ENCODE results near the gene ADGRV1.
"Not testable (repeated sequence)": the region's sequence is repeated elsewhere in the genome, so short reads cannot be mapped to it uniquely, and the experiment has no call there.

Gene ADGRV1

DNA sequence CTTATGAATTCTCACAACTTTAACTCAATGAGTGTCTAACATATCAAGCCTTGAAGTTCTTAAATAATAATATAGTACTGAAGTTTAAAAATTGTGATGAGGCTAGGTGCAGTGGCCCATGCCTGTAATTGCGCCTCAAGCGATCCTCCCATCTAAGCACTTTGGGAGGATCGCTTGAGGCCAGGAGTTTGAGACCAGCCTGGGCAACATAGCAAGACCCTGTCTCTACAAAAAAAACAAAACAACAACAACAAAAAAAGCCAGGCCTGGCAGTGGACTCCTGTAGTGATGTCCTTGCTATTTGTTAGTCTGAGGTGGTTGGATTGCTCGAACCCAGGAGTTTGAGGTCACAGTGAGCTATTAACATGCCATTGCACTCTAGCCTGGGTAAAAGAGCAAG is 98.4 kb downstream of the ADGRV1 start:
- Histone ChIP-seq H3K9ac (ENCODE audit: insufficient read length) (no peak overlapping the region), H3K4me3 (no peak overlapping the region), H3K36me3 (ENCODE audit: insufficient read depth, low read length) (no peaks in the 10 kb centered on the region), H3K27ac (no peak overlapping the region), H3K9me3 (ENCODE audit: low read depth, low read length) (no peaks in the 10 kb centered on the region)
- no peak for TF ChIP-seq POLR2AphosphoS5 (IDR thresholded peaks at IDR 0.05; ENCODE audit: borderline replicate concordance, low read depth, low read length)
- TF ChIP-seq EZH2 (IDR thresholded peaks at IDR 0.05), result no peak
- TF ChIP-seq FOXP2 (optimal IDR thresholded peaks at IDR 0.05; ENCODE audit: control extremely low read depth, extremely low read length, insufficient read depth), result no peak
- DNase-seq (ENCODE audit: low read depth, low spot score), result no peak

- no peak for DNase-seq (ENCODE audit: low read depth, low spot score)
- TF ChIP-seq POLR2AphosphoS5 (IDR thresholded peaks at IDR 0.05; ENCODE audit: borderline replicate concordance, low read depth, low read length) (no peak), FOXP2 (optimal IDR thresholded peaks at IDR 0.05; ENCODE audit: control extremely low read depth, extremely low read length, insufficient read depth) (no peak), EZH2 (IDR thresholded peaks at IDR 0.05) (no peak)
These were observed 99.2 kb downstream of the ADGRV1 start for GRCh38 chr5:90657788-90658187.

GRCh38 chr5:90658620-90659019 is 100.0 kb downstream of the ADGRV1 start:
- no peaks in the 10 kb centered on the region for H3K9me3 ChIP-seq (ENCODE audit: low read depth, low read length)
- H3K9ac ChIP-seq (ENCODE audit: insufficient read length), result no peak overlapping the region
- H3K36me3 ChIP-seq (ENCODE audit: insufficient read depth, low read length), result no peaks in the 10 kb centered on the region
- no peak overlapping the region for H3K4me3 ChIP-seq
- no peak for DNase-seq (ENCODE audit: low read depth, low spot score)
- H3K27ac ChIP-seq, result no peak overlapping the region
- TF ChIP-seq FOXP2 (optimal IDR thresholded peaks at IDR 0.05; ENCODE audit: control extremely low read depth, extremely low read length, insufficient read depth) (no peak), POLR2AphosphoS5 (IDR thresholded peaks at IDR 0.05; ENCODE audit: borderline replicate concordance, low read depth, low read length) (no peak), EZH2 (IDR thresholded peaks at IDR 0.05) (no peak)

More at GRCh38 chr5:90657788-90658187, 99.2 kb downstream of the ADGRV1 start:
- H3K36me3 ChIP-seq (ENCODE audit: insufficient read depth, low read length), result no peaks in the 10 kb centered on the region
- H3K4me3 ChIP-seq, result no peak overlapping the region
- no peaks in the 10 kb centered on the region for H3K9me3 ChIP-seq (ENCODE audit: low read depth, low read length)
- H3K9ac ChIP-seq (ENCODE audit: insufficient read length), result no peak overlapping the region
- H3K27ac ChIP-seq, result no peak overlapping the region

DNA sequence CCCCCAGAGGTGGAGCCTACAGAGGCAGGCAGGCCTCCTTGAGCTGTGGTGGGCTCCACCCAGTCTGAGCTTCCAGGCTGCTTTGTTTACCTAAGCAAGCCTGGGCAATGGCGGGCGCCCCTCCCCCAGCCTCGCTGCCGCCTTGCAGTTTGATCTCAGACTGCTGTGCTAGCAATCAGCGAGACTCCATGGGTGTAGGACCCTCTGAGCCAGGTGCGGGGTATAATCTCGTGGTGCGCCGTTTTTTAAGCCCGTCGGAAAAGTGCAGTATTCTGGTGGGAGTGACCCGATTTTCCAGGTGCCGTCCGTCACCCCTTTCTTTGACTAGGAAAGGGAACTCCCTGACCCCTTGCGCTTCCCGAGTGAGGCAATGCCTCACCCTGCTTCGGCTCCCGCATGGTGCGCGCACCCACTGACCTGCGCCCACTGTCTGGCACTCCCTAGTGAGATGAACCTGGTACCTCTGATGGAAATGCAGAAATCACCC is 109.5 kb downstream of the ADGRV1 start:
- H3K4me3 ChIP-seq; H3K9ac ChIP-seq (ENCODE audit: insufficient read length); H3K27ac ChIP-seq: not testable (repeated sequence)

DNA sequence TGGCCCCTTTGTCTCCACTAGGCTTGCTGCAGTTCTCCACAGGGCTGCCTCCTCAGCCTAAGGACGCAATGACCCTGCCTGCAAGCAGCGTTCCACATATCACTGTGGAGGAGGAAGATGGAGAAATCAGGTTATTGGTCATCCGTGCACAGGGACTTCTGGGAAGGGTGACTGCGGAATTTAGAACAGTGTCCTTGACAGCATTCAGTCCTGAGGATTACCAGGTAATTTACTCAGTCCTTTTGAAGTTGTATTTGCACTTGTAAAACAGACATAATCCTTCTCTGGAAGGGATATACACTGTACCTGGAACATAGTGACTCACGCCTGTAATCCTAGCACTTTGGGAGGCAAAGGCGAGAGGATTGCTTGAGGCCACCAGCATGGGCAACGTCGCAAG is 116.6 kb downstream of the ADGRV1 start:
- DNase-seq (ENCODE audit: low read depth, low spot score), result no peak
- H3K9me3 ChIP-seq (ENCODE audit: low read depth, low read length), result no peaks in the 10 kb centered on the region
- no peak overlapping the region for H3K27ac ChIP-seq
- TF ChIP-seq POLR2AphosphoS5 (IDR thresholded peaks at IDR 0.05; ENCODE audit: borderline replicate concordance, low read depth, low read length) (no peak), FOXP2 (optimal IDR thresholded peaks at IDR 0.05; ENCODE audit: control extremely low read depth, extremely low read length, insufficient read depth) (no peak), EZH2 (IDR thresholded peaks at IDR 0.05) (no peak)
- no peak overlapping the region for H3K9ac ChIP-seq (ENCODE audit: insufficient read length)
- H3K4me3 ChIP-seq, result no peak overlapping the region
- no peaks in the 10 kb centered on the region for H3K36me3 ChIP-seq (ENCODE audit: insufficient read depth, low read length)

More for the DNA sequence above, 109.5 kb downstream of the ADGRV1 start:
- not testable (repeated sequence) for DNase-seq (ENCODE audit: low read depth, low spot score); H3K36me3 ChIP-seq (ENCODE audit: insufficient read depth, low read length); H3K9me3 ChIP-seq (ENCODE audit: low read depth, low read length)

DNA sequence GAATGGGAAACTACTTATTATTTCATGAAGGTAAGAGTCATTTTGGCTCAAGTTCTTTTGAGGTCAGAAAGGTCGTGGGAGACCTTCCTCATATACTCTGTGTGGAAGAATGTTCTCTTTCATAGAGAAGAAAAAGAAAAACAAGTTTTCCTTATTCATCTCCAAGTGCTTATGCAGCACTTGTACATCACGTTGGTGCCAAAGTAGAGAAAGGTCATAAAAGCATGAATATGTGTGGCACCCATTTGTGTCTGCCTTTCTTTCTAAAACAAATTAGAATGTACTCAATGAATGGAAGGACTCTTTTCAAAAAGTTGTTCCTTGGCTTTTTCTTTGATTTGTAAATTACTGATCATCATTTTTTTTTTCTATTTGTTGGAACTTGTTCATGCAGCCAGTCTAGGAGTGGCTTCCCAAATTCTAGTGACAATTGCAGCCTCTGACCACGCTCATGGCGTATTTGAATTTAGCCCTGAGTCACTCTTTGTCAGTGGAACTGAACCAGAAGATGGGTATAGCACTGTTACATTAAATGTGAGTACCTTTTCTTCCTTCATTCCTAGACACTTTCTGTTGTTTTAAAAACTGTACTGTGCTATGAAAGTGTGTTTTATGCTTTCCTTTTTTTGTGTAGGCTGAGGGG is 122.4 kb downstream of the ADGRV1 start:
- TF ChIP-seq FOXP2 (optimal IDR thresholded peaks at IDR 0.05; ENCODE audit: control extremely low read depth, extremely low read length, insufficient read depth) (no peak), POLR2AphosphoS5 (IDR thresholded peaks at IDR 0.05; ENCODE audit: borderline replicate concordance, low read depth, low read length) (no peak), EZH2 (IDR thresholded peaks at IDR 0.05) (no peak)
- no peak for DNase-seq (ENCODE audit: low read depth, low spot score)
- Histone ChIP-seq H3K9me3 (ENCODE audit: low read depth, low read length) (no peaks in the 10 kb centered on the region), H3K4me3 (no peak overlapping the region), H3K36me3 (ENCODE audit: insufficient read depth, low read length) (no peaks in the 10 kb centered on the region), H3K27ac (no peak overlapping the region), H3K9ac (ENCODE audit: insufficient read length) (no peak overlapping the region)

DNA sequence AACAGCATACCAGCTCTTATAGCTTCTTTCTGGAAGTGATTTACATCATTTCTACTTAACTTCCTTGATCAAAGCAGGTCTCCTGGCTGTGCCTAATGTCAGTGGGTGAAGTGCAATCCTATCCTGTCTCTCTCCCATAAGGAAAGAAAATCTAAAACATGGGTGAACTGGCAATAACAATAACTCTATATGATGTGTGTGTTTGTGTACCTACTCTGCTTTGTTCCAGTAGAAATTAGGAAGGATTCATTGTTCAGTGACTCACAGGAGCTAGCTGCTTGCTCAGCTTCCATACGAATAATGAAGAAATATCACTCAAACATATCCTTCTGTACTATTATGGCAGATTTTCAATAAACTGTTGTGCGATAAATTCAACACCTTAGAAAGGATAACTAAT is 123.7 kb downstream of the ADGRV1 start:
- Histone ChIP-seq H3K27ac (no peak overlapping the region), H3K9me3 (ENCODE audit: low read depth, low read length) (no peaks in the 10 kb centered on the region), H3K4me3 (no peak overlapping the region), H3K9ac (ENCODE audit: insufficient read length) (no peak overlapping the region), H3K36me3 (ENCODE audit: insufficient read depth, low read length) (no peaks in the 10 kb centered on the region)
- TF ChIP-seq FOXP2 (optimal IDR thresholded peaks at IDR 0.05; ENCODE audit: control extremely low read depth, extremely low read length, insufficient read depth), result no peak
- TF ChIP-seq EZH2 (IDR thresholded peaks at IDR 0.05), result no peak
- TF ChIP-seq POLR2AphosphoS5 (IDR thresholded peaks at IDR 0.05; ENCODE audit: borderline replicate concordance, low read depth, low read length), result no peak
- no peak for DNase-seq (ENCODE audit: low read depth, low spot score)

DNA sequence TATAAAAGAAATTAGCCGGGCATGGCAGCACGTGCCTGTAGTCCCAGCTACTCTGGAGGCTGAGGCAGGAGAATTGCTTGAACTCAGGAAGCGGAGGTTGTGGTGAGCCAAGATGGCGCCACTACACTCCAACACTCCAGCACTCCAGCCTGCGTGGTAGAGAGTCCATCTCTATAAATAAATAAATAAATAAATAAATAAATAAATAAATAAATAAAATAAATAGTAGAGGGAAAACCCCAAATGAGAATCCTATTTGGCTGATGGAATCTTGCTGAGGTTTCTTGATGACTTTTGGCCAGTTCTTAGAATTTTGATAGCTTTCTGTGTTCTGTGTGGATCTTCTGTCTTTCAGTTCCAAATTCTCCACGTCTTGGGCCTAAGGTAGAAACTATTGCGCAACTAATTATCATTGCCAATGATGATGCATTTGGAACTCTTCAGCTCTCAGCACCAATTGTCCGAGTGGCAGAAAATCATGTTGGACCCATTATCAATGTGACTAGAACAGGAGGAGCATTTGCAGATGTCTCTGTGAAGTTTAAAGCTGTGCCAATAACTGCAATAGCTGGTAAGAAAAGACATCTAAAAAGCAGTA is 126.9 kb downstream of the ADGRV1 start:
- Histone ChIP-seq H3K36me3 (ENCODE audit: insufficient read depth, low read length) (no peaks in the 10 kb centered on the region), H3K27ac (no peak overlapping the region), H3K9ac (ENCODE audit: insufficient read length) (no peak overlapping the region), H3K9me3 (ENCODE audit: low read depth, low read length) (no peaks in the 10 kb centered on the region), H3K4me3 (no peak overlapping the region)
- TF ChIP-seq POLR2AphosphoS5 (IDR thresholded peaks at IDR 0.05; ENCODE audit: borderline replicate concordance, low read depth, low read length) (no peak), EZH2 (IDR thresholded peaks at IDR 0.05) (no peak), FOXP2 (optimal IDR thresholded peaks at IDR 0.05; ENCODE audit: control extremely low read depth, extremely low read length, insufficient read depth) (no peak)
- DNase-seq (ENCODE audit: low read depth, low spot score), result no peak

- H3K9ac ChIP-seq (ENCODE audit: insufficient read length); H3K36me3 ChIP-seq (ENCODE audit: insufficient read depth, low read length); H3K27ac ChIP-seq; H3K4me3 ChIP-seq; H3K9me3 ChIP-seq (ENCODE audit: low read depth, low read length); DNase-seq (ENCODE audit: low read depth, low spot score): not testable (repeated sequence)
These were observed 127.8 kb downstream of the ADGRV1 start for GRCh38 chr5:90686363-90686762.

DNA sequence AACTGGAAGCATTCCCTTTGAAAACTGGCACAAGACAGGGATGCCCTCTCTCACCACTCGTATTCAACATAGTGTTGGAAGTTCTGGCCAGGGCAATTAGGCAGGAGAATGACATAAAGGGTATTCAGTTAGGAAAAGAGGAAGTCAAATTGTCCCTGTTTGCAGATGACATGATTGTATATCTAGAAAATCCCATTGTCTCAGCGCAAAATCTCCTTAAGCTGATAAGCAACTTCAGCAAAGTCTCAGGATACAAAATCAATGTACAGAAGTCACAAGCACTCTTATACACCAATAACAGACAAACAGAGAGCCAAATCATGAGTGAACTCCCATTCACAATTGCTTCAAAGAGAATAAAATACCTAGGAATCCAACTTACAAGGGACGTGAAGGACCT is 128.9 kb downstream of the ADGRV1 start:
- not testable (repeated sequence) for DNase-seq (ENCODE audit: low read depth, low spot score); H3K27ac ChIP-seq; H3K36me3 ChIP-seq (ENCODE audit: insufficient read depth, low read length); H3K9ac ChIP-seq (ENCODE audit: insufficient read length); H3K9me3 ChIP-seq (ENCODE audit: low read depth, low read length); H3K4me3 ChIP-seq

All from SK-N-MC (cell line).